ENCODE data around the gene GPHN.
"Not testable (repeated sequence)": the region's sequence is repeated elsewhere in the genome, so short reads cannot be mapped to it uniquely, and the experiment has no call there.

GPHN gene

DNA sequence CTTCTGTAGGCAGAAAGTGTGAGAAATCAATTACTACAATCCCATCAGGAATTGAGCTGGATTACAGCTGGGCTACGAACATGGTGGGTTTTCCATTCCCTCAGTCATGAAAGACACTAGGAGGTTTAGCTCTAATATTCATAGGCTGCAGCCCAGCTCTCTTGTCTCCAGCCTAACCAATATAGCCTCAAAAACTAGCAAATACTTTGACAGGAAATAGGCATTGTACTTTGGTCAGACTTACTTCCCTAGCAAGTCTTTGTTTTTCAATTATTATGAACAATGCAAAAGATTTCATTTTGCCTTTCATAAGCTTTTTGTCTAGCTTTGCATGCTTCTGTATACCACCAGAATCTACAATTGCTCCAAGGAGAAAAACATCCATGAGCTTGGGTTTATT is 296.2 kb downstream of the GPHN start:
- H3K4me3 ChIP-seq (ENCODE audit: low read length), result no peak overlapping the region
- no peak for DNase-seq (ENCODE audit: low read depth)

GRCh38 chr14:66813636-66814035 is 305.7 kb downstream of the GPHN start:
- H3K4me3 ChIP-seq (ENCODE audit: low read length), result no peak overlapping the region
- no peak for DNase-seq (ENCODE audit: low read depth)
- no peak for TF ChIP-seq CTCF (conservative IDR thresholded peaks at IDR 0.05; ENCODE audit: low read depth, low read length)

More for the DNA sequence above, 296.2 kb downstream of the GPHN start:
- TF ChIP-seq CTCF (conservative IDR thresholded peaks at IDR 0.05; ENCODE audit: low read depth, low read length), result no peak

DNA sequence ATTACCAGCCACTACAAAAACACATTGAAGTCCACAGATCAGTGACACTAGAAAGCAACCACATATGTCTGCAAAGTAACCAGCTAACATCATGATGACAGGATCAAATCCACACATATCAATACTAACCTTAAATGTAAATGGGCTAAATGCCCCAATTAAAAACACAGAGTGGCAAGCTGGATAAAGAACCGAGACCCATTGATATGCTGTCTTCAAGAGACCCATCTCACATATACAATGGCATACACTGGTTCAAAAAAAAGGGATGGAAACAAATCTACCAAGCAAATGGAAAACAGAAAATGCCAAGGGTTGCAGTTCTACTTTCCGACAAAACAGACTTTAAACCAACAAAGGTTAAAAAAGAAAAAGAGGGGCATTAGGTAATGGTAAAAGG is 307.7 kb downstream of the GPHN start:
- DNase-seq (ENCODE audit: low read depth), result no peak
- no peak for TF ChIP-seq CTCF (conservative IDR thresholded peaks at IDR 0.05; ENCODE audit: low read depth, low read length)
- H3K4me3 ChIP-seq (ENCODE audit: low read length), result no peak overlapping the region

- no peak for TF ChIP-seq CTCF (conservative IDR thresholded peaks at IDR 0.05; ENCODE audit: low read depth, low read length)
- no peak for DNase-seq (ENCODE audit: low read depth)
- H3K4me3 ChIP-seq (ENCODE audit: low read length), result no peak overlapping the region
These were observed 316.3 kb downstream of the GPHN start for GRCh38 chr14:66824251-66824650.

DNA sequence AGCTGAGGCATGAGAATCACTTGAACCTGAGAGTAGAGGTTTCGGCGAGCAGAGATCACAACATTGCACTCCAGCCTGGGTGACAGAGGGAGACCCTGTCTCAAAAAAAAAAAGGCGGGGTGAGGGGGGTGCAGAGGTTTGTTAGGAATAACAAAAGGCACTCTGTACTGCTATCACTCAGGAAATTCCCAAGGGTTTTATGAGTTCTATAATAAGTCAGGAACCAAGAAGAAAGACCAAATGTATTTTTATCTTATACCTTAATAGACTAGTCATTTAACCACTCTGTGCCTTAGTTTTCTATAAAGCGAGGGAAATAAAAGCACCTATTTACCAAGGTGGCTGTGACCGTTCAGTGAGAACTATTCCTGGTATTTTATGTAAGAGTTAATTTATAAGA is 319.2 kb downstream of the GPHN start:
- no peak overlapping the region for H3K4me3 ChIP-seq (ENCODE audit: low read length)
- no peak for TF ChIP-seq CTCF (conservative IDR thresholded peaks at IDR 0.05; ENCODE audit: low read depth, low read length)
- DNase-seq (ENCODE audit: low read depth), result no peak

- TF ChIP-seq CTCF (conservative IDR thresholded peaks at IDR 0.05; ENCODE audit: low read depth, low read length), result no peak
- H3K4me3 ChIP-seq (ENCODE audit: low read length), result no peak overlapping the region
- DNase-seq (ENCODE audit: low read depth), result no peak
These were observed 323.2 kb downstream of the GPHN start for GRCh38 chr14:66831173-66831572.

GRCh38 chr14:66833816-66834215 is 325.9 kb downstream of the GPHN start:
- H3K4me3 ChIP-seq (ENCODE audit: low read length), result no peak overlapping the region
- DNase-seq (ENCODE audit: low read depth), result no peak
- no peak for TF ChIP-seq CTCF (conservative IDR thresholded peaks at IDR 0.05; ENCODE audit: low read depth, low read length)

DNA sequence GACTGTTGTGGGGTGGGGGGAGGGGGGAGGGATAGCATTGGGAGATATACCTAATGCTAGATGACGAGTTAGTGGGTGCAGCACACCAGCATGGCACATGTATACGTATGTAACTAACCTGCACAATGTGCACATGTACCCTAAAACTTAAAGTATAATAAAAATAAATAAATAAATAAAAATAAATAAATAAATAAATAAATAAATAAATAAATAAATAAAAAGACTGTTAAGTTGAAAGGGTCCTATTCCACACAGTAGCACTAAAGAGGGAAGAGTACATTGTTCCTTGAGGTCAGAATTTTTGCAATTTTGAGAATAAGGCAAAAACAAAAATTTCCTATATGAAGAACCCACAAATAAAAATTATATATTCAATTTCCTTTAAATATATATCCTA is 329.5 kb downstream of the GPHN start:
- DNase-seq (ENCODE audit: low read depth); H3K4me3 ChIP-seq (ENCODE audit: low read length): not testable (repeated sequence)

All from retinal pigment epithelial cell (primary cell).